ENCODE data around the gene XRCC4. TPM values are rescaled to one million over a fixed set of nuclear protein-coding genes. Genes with fewer than 3 reads are reported as not detected.
"Not testable (repeated sequence)": the region's sequence is repeated elsewhere in the genome, so short reads cannot be mapped to it uniquely, and the experiment has no call there.

The XRCC4 gene
- total RNA-seq, 2 donors from 2014 or later, result 2.9 to 3.4 TPM

DNA sequence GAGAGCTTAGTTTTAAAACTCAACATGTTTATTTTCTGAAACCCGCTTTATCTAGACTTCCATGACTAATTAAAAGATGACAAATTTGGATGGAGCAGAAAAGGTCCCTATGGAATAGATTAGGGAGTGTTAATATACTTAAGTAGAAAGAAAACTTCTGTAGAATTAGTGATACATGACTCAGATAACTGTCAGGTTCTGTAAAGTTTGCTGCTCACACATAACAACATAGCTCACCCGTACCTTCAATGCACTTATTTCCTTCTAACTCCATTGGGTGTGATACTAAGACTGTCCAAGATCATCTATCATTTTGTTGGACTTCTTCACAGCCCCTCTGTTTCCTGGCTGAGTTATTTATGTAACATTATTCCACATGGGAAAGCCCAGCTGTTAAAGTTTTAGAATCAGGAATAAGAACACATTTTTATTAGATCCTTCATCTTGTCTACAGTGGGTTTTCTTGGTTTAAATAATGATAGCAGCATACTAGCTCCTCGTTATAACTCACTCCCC is 27.9 kb upstream of the XRCC4 start:
- Mint-ChIP-seq H3K27ac (no peak overlapping the region), H3K36me3 (ENCODE audit: low read depth) (peaks cover 6% of the 10 kb centered on the region), H3K27me3 (no peaks in the 10 kb centered on the region), H3K4me3 (no peak overlapping the region), H3K4me1 (peaks cover 5% of the 10 kb centered on the region)
- no peaks in the 10 kb centered on the region for H3K9me3 ChIP-seq (ENCODE audit: control insufficient read depth, low read length, poor library complexity, severe bottlenecking)
- ATAC-seq (no peak), DNase-seq (no peak)

DNA sequence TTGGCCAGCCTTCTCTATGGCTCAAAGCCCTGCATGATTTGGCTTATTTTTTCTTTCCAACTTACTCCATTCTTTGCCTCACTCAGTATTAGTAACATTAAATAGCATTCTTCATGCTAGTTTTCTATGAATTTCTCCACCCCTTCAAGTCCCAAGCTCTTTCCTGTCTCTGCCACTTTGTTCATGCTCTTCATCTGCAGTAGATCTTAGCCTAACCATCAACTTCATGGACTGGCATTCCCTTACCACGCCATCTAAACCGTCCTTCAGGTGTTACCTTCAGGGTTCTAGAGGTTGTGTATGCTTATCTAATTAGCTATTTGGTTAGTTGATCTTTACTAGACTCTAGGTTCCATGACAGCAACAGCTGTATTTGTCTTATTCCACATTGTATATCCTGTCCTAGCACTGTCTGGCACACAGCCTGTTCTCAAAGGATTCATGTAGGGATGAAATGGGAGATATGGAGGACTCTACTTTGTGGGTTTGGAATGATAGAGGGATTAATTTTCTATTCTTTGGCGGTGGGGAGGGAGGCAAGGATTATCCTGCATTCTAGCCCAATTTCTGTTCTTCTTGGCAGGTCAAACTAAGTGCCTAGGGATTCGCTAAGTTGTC is 26.5 kb upstream of the XRCC4 start:
- Mint-ChIP-seq H3K36me3 (ENCODE audit: low read depth) (peaks cover 11% of the 10 kb centered on the region), H3K27me3 (no peaks in the 10 kb centered on the region), H3K4me3 (no peak overlapping the region), H3K27ac (no peak overlapping the region), H3K4me1 (peaks cover 14% of the 10 kb centered on the region)
- DNase-seq (no peak), ATAC-seq (no peak)
- no peaks in the 10 kb centered on the region for H3K9me3 ChIP-seq (ENCODE audit: control insufficient read depth, low read length, poor library complexity, severe bottlenecking)

DNA sequence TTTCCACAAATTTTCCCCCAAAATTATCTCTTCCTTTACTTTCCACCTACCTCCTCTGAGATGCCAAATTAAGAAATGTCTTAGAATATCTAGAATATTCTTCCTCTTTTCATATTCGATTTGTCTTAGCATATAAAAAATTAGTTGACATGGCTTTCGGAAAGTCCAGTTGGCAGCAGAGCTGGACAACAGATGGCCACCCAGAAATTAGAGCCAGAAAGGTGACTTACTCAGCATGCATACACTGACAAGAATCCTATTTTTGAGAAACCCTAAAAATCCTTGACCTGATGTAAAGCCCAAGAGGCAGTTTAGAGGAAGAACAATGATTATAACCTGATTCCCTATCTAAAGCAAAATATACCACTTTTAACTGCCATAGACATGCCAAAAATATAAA is 22.2 kb upstream of the XRCC4 start:
- Mint-ChIP-seq H3K36me3 (ENCODE audit: low read depth) (peaks cover 13% of the 10 kb centered on the region), H3K4me3 (no peak overlapping the region), H3K4me1 (peaks cover 23% of the 10 kb centered on the region), H3K27me3 (no peaks in the 10 kb centered on the region), H3K27ac (peak overlapping the region; percentile 56)
- no peak for ATAC-seq
- DNase-seq, result no peak
- no peaks in the 10 kb centered on the region for H3K9me3 ChIP-seq (ENCODE audit: control insufficient read depth, low read length, poor library complexity, severe bottlenecking)

DNA sequence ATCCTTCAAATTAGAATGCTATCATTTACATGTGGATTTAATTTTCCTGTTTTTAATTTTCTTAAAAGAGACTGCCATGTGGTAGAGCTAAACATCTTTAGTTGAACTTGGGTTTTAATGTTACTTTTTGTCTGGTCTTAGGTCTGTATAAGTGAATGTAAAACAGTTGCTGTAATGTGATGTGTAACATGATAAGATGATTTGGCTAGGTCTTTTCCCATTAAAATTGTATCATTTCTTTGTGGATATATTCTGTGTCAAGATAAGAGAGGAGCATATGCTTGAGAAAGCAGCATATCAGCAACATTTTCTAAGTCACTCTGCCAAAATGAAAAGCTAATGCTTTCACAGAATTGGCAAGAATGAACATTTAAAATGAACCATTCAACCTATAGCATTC is 18.6 kb upstream of the XRCC4 start:
- Mint-ChIP-seq H3K4me1 (peaks cover 19% of the 10 kb centered on the region), H3K4me3 (no peak overlapping the region), H3K36me3 (ENCODE audit: low read depth) (peaks cover 9% of the 10 kb centered on the region), H3K27me3 (no peaks in the 10 kb centered on the region), H3K27ac (peak overlapping the region; percentile 79)
- ATAC-seq (no peak), DNase-seq (no peak)
- H3K9me3 ChIP-seq (ENCODE audit: control insufficient read depth, low read length, poor library complexity, severe bottlenecking), result no peaks in the 10 kb centered on the region

DNA sequence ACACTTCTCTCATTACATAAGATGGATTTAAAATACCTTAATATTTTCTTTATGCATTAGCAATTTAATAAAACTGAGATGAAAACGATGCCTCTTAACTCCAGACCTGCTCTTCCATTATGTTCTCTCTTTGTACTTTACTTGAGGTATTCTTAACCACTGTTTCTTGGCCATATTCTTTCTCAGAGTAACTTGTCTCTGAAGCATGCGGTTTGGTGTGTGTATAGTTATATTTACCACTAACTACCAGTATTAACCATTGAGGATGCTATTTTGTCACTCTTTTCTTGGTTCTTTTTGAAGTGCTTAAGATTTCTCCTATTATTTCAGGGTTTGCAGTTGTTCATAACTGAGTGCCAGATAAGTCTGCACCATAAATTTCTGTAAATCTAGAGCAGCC is 18.0 kb upstream of the XRCC4 start:
- Mint-ChIP-seq H3K36me3 (ENCODE audit: low read depth) (peaks cover 7% of the 10 kb centered on the region), H3K27ac (peak overlapping the region; percentile 79), H3K4me3 (no peak overlapping the region), H3K4me1 (peaks cover 19% of the 10 kb centered on the region), H3K27me3 (no peaks in the 10 kb centered on the region)
- H3K9me3 ChIP-seq (ENCODE audit: control insufficient read depth, low read length, poor library complexity, severe bottlenecking), result no peaks in the 10 kb centered on the region
- ATAC-seq (no peak), DNase-seq (no peak)

DNA sequence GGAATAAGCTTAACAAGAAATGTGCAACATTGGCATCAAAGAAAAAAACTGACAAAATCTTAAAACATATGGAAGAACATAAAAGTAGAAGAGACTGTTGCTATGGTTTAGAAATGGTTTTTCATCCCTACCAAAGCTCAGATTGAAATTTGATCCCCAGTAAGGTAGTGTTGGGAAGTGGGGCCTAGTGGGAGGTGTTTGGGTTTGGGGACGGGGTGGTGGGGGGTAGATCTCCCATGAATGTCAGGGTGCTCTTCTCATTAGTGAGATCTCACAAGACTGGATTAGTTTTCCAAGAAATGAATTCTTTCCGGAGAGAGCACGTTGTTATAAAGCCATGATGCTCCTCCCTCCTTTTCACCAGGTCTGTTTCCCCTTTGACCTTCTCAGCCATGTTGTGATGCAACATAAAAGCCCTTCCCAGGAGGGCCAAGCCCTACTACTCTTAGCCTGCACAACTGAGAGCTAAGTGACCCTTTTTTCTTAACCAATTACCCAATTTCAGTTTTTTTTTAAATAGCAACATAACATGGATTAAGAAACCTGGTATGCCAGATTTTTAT is 10.7 kb upstream of the XRCC4 start:
- no peak overlapping the region for H3K4me3 Mint-ChIP-seq
- ATAC-seq, result no peak
- no peaks in the 10 kb centered on the region for H3K9me3 ChIP-seq (ENCODE audit: control insufficient read depth, low read length, poor library complexity, severe bottlenecking)

DNA sequence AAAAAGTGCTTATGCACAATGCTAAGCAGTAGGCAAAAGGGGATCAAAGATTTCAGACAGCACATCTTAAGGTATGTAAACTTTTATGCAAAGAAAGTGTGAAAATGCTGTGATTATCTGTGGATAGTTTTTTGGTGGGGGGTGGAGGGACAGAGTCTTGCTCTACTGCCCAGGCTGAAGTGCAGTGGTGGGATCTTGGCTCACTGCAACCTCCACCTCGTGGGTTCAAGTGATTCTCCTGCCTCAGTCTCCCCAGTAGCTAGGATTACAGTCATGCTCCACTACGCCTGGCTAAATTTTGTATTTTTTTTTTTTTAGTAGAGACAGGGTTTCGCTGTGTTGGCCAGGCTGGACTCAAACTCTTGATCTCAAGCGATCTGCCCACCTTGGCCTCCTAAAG is 10.0 kb upstream of the XRCC4 start:
- not testable (repeated sequence) for DNase-seq; H3K27me3 Mint-ChIP-seq; H3K4me3 Mint-ChIP-seq; H3K36me3 Mint-ChIP-seq (ENCODE audit: low read depth); ATAC-seq; H3K9me3 ChIP-seq (ENCODE audit: control insufficient read depth, low read length, poor library complexity, severe bottlenecking); H3K27ac Mint-ChIP-seq
- peaks cover 24% of the 10 kb centered on the region for H3K4me1 Mint-ChIP-seq

More for the DNA sequence above, 10.7 kb upstream of the XRCC4 start:
- Mint-ChIP-seq H3K36me3 (ENCODE audit: low read depth) (no peaks in the 10 kb centered on the region), H3K27ac (no peak overlapping the region), H3K27me3 (no peaks in the 10 kb centered on the region), H3K4me1 (peaks cover 19% of the 10 kb centered on the region)
- DNase-seq, result no peak

DNA sequence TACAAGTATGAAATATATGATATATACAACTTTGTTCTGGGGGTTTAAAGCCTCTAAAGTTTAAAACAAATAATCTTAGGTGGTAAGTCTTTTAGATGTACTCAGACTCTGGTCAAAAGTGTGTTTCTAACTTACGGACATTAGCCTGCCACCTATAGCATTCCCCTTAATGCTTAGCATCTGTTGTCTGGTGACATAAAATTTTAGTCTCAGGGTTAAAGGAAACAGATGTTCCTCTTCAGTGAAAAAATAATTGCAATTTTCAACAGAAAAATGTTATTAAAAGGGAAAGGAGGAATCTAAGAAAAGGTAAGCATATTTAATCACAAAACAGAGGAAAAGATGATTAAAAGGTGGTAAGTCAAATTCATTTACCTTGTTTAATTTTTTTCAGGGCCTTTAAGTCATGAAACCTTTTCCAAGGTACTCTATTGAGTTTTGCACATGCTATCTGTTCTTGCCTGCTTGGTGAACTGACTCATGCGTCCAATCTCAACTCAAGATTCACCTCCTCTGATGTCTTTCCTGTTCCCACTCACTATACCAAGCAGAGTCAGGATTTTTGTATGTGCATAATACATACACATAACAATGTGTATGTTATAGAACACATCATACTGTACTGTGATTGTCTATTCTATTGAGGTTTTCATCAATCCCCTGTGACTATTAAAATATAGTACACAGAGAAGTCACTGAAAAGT is 8.1 kb upstream of the XRCC4 start:
- no peaks in the 10 kb centered on the region for H3K36me3 Mint-ChIP-seq (ENCODE audit: low read depth)
- peaks cover 34% of the 10 kb centered on the region for H3K4me1 Mint-ChIP-seq
- DNase-seq (no peak), ATAC-seq (no peak)
- peak overlapping the region; percentile 24 for H3K27ac Mint-ChIP-seq
- H3K4me3 Mint-ChIP-seq, result no peak overlapping the region
- no peaks in the 10 kb centered on the region for H3K27me3 Mint-ChIP-seq
- no peaks in the 10 kb centered on the region for H3K9me3 ChIP-seq (ENCODE audit: control insufficient read depth, low read length, poor library complexity, severe bottlenecking)

DNA sequence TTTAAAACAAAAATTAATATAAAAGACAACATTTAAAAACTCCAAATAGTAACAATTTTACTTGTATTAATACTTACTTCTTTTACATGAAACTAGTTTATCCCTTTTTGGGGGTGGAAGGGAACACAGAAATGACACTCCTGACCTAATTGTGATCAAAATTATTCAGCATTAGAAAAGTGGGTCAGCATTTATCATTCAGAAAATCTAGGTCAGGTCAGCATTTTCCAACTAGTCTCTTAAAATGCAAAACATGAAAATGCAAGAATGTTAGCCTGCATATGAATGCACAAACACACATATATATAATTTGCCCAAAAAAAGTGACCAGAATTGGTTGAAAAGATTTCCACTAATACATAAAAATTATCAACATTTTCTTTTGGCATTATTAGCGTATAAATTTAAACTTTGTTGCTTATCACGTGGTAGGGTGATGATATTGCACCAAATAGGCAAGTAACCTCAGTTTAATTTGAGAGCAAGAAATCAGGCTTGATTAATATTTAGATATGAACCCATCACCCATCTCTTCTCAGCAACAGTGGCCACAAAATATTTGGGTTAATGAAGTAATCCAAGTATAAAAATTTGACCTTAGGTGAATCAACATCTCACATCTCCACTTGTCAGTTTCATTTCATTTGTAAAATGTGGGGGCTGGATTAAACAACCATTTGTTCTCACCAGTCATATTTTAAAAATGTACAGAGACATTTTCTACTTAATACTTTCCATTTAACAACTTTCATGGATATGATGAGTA is 5.9 kb upstream of the XRCC4 start:
- Mint-ChIP-seq H3K27ac (peak overlapping the region; percentile 65), H3K36me3 (ENCODE audit: low read depth) (no peaks in the 10 kb centered on the region), H3K4me3 (peak overlapping the region; percentile 43), H3K4me1 (peaks cover 47% of the 10 kb centered on the region), H3K27me3 (no peaks in the 10 kb centered on the region)
- H3K9me3 ChIP-seq (ENCODE audit: control insufficient read depth, low read length, poor library complexity, severe bottlenecking), result no peaks in the 10 kb centered on the region
- ATAC-seq, result peak; percentile 33
- DNase-seq, result no peak

DNA sequence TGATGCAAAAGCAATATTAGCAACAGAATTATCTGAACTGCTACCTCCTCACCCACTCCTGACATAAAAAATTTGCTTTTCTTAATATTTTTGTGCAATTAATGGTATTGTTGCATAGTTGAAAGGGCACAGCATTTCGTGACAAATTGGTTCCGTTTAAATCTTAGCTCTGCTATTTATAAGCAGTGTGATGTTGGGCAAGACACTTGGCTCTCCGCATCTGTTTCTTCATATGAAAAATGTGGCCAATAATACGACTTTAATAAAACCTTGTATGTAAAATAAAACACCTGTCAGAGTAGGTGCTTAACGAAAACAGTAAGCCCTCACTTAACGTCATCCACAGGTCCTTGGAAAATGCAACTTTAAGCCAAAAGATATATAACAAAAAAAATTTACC is 4.4 kb upstream of the XRCC4 start:
- Mint-ChIP-seq H3K27ac (peak overlapping the region; percentile 65), H3K27me3 (no peaks in the 10 kb centered on the region), H3K4me1 (peaks cover 54% of the 10 kb centered on the region), H3K4me3 (peak overlapping the region; percentile 60), H3K36me3 (ENCODE audit: low read depth) (peaks cover 4% of the 10 kb centered on the region)
- ATAC-seq (no peak), DNase-seq (no peak)
- no peaks in the 10 kb centered on the region for H3K9me3 ChIP-seq (ENCODE audit: control insufficient read depth, low read length, poor library complexity, severe bottlenecking)

DNA sequence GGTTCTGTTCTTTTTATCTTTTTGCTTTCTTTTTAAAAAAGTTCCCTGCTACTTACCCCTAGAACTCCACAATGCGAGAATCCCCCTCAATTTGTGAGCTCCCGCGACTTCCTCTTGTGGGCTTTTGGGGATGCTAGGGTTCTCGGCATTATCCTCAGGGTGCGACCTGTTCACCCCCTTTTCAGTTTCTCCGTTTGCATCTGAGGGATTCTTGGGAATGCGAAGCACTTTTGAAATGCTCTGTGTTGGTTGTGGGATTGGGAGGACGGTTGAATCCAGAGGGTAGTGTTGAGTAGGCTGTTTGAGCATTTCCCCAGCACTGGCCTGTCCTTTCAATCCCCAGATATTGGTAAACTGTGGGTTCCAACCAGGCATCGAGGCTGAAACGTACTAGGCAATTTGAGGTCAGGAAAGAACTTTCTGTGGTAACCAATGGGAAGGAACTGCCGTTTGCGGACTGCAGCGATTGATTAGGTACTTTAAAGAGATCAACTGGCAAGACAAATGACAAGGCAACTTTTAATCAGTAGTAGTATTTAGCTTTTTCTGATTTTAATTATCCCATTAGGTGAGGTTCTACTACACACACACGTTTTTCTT is 415 bp downstream of the XRCC4 start:
- Mint-ChIP-seq H3K4me1 (peaks cover 42% of the 10 kb centered on the region), H3K27ac (peak overlapping the region; percentile 97), H3K36me3 (ENCODE audit: low read depth) (peaks cover 4% of the 10 kb centered on the region), H3K27me3 (no peaks in the 10 kb centered on the region), H3K4me3 (peak overlapping the region; percentile 98)
- DNase-seq (no peak), ATAC-seq (peak; percentile 6)
- no peaks in the 10 kb centered on the region for H3K9me3 ChIP-seq (ENCODE audit: control insufficient read depth, low read length, poor library complexity, severe bottlenecking)

DNA sequence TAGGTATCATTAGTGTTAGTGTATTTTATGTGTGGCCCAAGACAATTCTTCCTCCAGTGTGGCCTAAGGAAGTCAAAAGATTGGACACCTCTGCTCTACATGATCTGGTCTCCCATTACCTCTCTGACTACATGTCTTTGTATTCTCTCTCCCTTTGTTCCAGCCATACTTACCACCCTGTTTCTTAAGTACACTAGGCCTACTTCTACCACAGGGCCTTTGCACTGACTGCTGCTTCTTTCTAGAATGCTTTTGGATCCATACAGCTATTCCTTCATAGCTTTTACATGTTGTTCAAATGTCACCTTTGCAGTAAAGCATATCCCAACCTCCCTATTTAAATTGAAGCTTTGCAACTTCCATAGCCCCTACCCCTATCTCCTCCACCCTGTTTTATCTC is 5.4 kb downstream of the XRCC4 start:
- H3K4me3 Mint-ChIP-seq, result no peak overlapping the region
- no peak overlapping the region for H3K27ac Mint-ChIP-seq
- H3K4me1 Mint-ChIP-seq, result peaks cover 9% of the 10 kb centered on the region

DNA sequence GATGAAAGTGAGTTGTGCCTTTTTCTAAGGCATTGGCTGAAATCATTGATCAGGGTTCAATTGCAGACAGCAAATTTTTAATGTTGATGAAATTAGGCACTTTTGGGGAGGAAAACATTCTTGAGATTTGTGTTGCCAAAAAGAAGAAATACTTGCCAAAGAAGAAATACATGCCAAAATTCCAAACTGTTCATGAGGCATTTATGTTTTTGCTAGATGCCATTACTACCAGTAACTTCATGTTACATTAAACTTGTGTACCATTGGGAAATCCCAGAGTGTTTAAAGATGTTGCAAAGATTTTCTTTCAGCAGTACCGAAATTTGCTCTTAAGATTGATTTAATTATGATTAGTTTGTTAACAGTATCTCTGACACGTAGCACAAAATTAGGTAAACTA is 7.0 kb downstream of the XRCC4 start:
- ATAC-seq (no peak), DNase-seq (no peak)
- Mint-ChIP-seq H3K36me3 (ENCODE audit: low read depth) (no peaks in the 10 kb centered on the region), H3K27me3 (no peaks in the 10 kb centered on the region), H3K4me3 (no peak overlapping the region), H3K4me1 (no peaks in the 10 kb centered on the region), H3K27ac (no peak overlapping the region)
- no peaks in the 10 kb centered on the region for H3K9me3 ChIP-seq (ENCODE audit: control insufficient read depth, low read length, poor library complexity, severe bottlenecking)

More for the DNA sequence above, 5.4 kb downstream of the XRCC4 start:
- no peaks in the 10 kb centered on the region for H3K9me3 ChIP-seq (ENCODE audit: control insufficient read depth, low read length, poor library complexity, severe bottlenecking)
- Mint-ChIP-seq H3K36me3 (ENCODE audit: low read depth) (no peaks in the 10 kb centered on the region), H3K27me3 (no peaks in the 10 kb centered on the region)
- ATAC-seq, result no peak
- DNase-seq, result no peak

All from T-helper 17 cell (primary cell).